Thoracic aorta (tissue), 2 donors: ENCODE data around the gene SLC4A1AP. TPM values are rescaled to one million over a fixed set of nuclear protein-coding genes. Genes with fewer than 3 reads are reported as not detected.
"Not testable (repeated sequence)": the region's sequence is repeated elsewhere in the genome, so short reads cannot be mapped to it uniquely, and the experiment has no call there.

ENCODE experiments used
- ATAC-seq: fragments of 150-250 bp; one replicate; pipeline ENCODE4 v1.8.0; 2017; ENCODE audit warnings: low read depth; ENCODE audit not compliant: insufficient number of reproducible peaks, low FRiP score
- DNase-seq: peaks from one replicate; pipeline ENCODE4 v3.0.0-alpha.2; 2020; ENCODE audit warnings: low spot score
- H3K27ac ChIP-seq, 2 donors: fragments of 200-600 bp; sonication (generic); 1 replicate in 1 of 2; 2 replicates in 1 of 2; pipeline ENCODE4 v1.5.1; 2016; ENCODE audit warnings: mild to moderate bottlenecking in 2 of 2, moderate library complexity in 2 of 2
- H3K27me3 ChIP-seq: fragments of 200-600 bp; sonication (generic); replicated peaks from 2 replicates; pipeline ENCODE4 v1.6.0; 2016; ENCODE audit warnings: mild to moderate bottlenecking; ENCODE audit not compliant: insufficient read depth
- H3K36me3 ChIP-seq: fragments of 200-600 bp; sonication (generic); one replicate; pipeline ENCODE4 v1.5.1; 2016
- H3K4me1 ChIP-seq, 2 donors: fragments of 200-600 bp; sonication (generic); 1 replicate in 1 of 2; 2 replicates in 1 of 2; pipeline versions ENCODE4 v1.5.1 to v1.6.0; 2016; ENCODE audit warnings: low read depth in 2 of 2, mild to moderate bottlenecking in 1 of 2; ENCODE audit not compliant: control insufficient read depth in 1 of 2
- H3K4me3 ChIP-seq: fragments of 200-600 bp; sonication (generic); 2 replicates; pipeline ENCODE4 v1.5.1; 2016; ENCODE audit warnings: mild to moderate bottlenecking
- H3K9me3 ChIP-seq: fragments of 200-600 bp; sonication (generic); 2 replicates; pipeline ENCODE4 v1.5.1; 2016
- total RNA-seq, 2 donors: library from RNA; depleted of rRNA; stranded (reverse); fragments of >200 nt; gene quantifications; one replicate each; pipeline versions ENCODE4 v1.1.0 to v1.2.3, GENCODE V29; 2016
- TF ChIP-seq, protein P1 (sequence below): fragments of 200-600 bp; sonication (generic); IDR thresholded peaks from one replicate; pipeline ENCODE4 v1.5.1; 2019; ENCODE audit warnings: antibody characterized with exemption

Gene SLC4A1AP
- total RNA-seq, 2 donors from 2014 or later = 19.8 to 23.7 TPM

DNA sequence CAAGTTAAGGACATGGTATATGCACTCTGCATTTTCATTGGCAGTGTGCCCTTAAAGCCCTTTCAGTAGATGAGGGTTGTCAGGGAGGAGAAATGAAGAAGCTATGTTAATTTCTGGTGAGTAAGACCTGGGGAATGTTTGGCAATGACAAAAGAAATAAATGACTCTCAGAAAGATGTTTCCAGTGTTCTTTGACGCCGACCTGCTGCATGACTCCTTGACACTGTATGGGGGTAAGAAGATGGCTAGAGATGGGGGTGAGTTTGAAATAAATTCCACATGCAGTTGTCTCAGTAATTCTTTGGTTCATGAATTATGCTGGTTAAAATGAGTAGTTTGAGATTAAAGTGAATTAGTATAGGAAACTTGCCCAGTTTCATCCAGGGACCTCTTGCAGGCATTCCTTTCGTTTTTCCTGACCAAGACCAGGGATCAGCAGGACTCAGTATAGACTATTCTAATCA, 40.7 kb upstream of the SLC4A1AP start:
- H3K4me1 ChIP-seq = peaks cover 0 to 4% of the 10 kb centered on the region in 2 donors
- DNase-seq = no peak
- no peak overlapping the region for H3K4me3 ChIP-seq
- H3K27me3 ChIP-seq = no peaks in the 10 kb centered on the region
- H3K9me3 ChIP-seq = no peaks in the 10 kb centered on the region
- peaks cover 25% of the 10 kb centered on the region for H3K36me3 ChIP-seq
- no peak for ATAC-seq
- TF ChIP-seq, protein P1, sequence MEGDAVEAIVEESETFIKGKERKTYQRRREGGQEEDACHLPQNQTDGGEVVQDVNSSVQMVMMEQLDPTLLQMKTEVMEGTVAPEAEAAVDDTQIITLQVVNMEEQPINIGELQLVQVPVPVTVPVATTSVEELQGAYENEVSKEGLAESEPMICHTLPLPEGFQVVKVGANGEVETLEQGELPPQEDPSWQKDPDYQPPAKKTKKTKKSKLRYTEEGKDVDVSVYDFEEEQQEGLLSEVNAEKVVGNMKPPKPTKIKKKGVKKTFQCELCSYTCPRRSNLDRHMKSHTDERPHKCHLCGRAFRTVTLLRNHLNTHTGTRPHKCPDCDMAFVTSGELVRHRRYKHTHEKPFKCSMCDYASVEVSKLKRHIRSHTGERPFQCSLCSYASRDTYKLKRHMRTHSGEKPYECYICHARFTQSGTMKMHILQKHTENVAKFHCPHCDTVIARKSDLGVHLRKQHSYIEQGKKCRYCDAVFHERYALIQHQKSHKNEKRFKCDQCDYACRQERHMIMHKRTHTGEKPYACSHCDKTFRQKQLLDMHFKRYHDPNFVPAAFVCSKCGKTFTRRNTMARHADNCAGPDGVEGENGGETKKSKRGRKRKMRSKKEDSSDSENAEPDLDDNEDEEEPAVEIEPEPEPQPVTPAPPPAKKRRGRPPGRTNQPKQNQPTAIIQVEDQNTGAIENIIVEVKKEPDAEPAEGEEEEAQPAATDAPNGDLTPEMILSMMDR = no peak
- H3K27ac ChIP-seq = no peak overlapping the region

DNA sequence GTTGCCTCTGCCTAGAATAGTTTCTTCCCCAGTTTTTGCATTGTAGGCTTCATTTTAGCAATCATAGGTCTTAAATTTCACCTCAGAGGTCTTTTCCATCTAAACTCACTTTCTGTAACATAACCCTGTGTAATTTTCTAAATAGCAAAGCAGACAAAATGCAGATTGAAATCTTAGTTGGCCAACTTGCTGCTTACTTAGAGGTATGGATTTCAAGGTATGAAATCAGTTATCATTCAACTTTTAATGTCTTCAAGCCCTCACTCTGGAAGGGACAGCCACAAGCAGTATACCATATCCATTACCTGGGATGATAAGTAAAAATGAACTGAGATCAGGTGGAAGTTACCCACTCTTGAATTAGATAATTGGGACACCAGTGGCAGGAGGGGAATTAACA, 38.7 kb upstream of the SLC4A1AP start:
- peaks cover 0 to 16% of the 10 kb centered on the region in 2 donors for H3K4me1 ChIP-seq
- no peaks in the 10 kb centered on the region for H3K27me3 ChIP-seq
- DNase-seq = no peak
- TF ChIP-seq, protein P1 = no peak
- no peak for ATAC-seq
- H3K9me3 ChIP-seq = no peaks in the 10 kb centered on the region
- no peak overlapping the region for H3K4me3 ChIP-seq
- peaks cover 16% of the 10 kb centered on the region for H3K36me3 ChIP-seq
- H3K27ac ChIP-seq = no peak overlapping the region

DNA sequence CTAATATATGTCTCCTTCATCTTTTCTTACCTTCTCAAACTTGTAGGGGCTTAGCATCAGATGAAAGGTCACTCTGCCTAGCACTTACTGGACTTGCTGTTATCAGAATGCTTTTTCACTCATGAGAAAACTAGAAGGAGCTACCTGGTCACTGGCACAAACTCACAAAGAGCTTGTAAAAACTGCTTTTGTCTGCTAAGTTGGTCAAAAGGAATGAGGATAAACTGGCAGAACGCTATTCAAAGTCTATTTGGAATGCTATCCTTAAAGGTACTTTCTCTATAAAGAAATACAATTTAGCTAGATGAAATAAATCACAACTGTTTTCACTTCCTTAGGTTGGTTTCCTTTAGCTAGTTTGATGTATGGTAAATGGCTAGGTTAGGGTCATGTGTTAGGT, 37.4 kb upstream of the SLC4A1AP start:
- not testable (repeated sequence) for H3K27ac ChIP-seq, ATAC-seq, H3K4me3 ChIP-seq, H3K27me3 ChIP-seq, DNase-seq, H3K36me3 ChIP-seq, H3K9me3 ChIP-seq
- peaks cover 0 to 18% of the 10 kb centered on the region in 2 donors for H3K4me1 ChIP-seq

DNA sequence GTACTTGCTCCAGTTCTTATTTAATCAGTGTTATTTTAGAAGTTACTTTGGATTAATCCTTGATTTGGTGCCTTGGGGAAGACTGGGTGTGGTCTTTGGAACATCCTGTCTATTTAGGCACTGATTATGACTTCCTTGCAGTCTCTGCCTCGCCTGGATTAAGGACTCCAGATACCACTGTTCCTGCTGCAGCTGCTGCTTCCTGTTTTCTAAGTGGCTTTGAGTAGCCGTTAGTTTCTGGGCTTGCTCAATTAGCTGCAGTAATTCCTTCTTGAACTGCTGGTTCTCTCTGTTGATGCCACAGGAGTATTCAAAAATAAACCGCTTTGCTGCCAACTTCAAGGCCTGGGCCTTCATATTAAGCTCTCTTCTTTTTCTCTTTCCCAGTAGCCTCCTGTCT, 36.8 kb upstream of the SLC4A1AP start:
- ATAC-seq, H3K27me3 ChIP-seq, H3K4me3 ChIP-seq, H3K27ac ChIP-seq, DNase-seq, H3K36me3 ChIP-seq, H3K9me3 ChIP-seq: not testable (repeated sequence)
- peaks cover 0 to 18% of the 10 kb centered on the region in 2 donors for H3K4me1 ChIP-seq

DNA sequence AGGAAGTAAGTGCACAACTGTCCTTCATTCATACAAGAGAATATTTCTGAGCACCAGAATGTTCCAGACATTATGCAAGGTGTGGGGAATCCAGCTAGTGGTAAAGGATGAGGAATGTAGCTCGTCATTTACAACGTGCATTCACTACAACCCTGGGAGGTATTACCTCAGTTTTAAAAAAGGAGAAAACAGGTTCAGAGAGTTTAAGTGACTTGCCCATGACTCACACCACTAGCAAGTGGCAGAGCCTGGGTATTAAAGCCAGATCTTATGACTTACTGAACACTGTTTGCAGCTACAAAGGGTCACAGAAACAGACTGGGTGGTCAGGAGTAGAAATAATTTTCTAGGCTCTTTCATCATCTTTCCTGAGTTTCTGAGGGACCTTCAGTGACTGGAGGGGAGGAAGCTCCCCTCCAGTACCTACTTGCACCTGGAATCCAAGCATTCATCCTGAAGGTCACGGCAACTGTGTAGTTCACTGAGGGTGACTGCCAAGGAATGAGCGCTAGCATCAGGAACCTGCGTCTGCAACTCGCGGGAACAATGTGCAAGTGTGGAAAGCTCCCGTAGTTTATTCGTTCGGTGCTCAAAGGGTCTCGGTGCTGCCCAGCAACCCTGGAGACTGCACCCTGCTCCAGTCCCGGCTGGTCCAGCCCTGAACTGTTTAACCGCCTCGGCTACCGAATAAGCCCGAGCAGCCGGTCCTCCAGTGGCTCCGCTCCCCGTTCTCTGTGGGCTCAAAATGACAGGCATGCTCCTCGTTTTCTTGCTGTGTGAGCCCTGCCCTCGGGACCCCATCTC, 35.5 kb upstream of the SLC4A1AP start:
- Histone ChIP-seq H3K4me3 (peak overlapping the region; percentile 89), H3K36me3 (no peaks in the 10 kb centered on the region), H3K27me3 (no peaks in the 10 kb centered on the region), H3K4me1 (peaks cover 0 to 18% of the 10 kb centered on the region in 2 donors), H3K27ac (peak overlapping the region; percentile 55 to 67), H3K9me3 (no peaks in the 10 kb centered on the region)
- ATAC-seq (no peak), DNase-seq (no peak)
- TF ChIP-seq, protein P1 = no peak

DNA sequence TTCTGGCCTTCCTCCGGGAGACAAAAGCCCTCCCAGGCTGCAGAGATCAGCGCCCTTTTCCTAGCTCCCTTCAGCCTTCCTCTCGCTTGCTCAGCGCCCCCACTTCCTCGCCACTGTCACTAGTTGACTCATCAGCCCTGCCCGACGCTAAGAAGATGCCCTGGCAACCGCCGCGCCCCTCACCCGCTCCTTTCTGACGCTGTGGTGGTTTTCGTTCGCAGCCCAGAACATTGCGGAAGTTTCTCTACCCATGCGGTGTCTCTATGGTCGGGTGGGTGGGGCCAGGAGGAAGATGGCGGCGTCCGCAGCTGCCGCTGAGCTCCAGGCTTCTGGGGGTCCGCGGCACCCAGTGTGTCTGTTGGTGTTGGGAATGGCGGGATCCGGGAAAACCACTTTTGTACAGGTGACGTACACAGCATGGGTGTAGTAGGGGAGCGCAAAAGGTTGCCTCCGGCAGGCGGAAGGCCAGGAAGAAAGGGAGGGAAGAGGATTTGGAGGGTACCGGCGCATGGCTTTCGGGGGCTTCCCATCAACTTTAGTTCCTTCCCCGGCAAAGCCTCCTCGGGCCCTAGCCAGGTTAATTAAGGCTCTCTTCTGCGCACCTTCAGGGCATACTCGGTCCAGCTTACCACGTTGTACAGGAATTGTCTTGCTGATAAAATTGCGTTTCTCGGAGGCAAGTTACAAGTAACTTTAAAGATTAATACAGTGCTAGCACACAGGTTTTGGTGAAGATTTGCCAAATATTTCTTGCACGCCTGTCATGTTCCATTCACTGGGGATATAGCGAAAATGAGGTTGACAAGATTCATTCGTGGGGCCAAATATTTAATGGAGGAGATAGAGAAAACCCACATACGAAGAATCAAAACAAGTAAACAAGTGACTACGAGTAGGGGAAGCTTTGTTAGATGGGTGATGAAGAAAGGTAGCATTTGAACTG, 34.7 kb upstream of the SLC4A1AP start, which contains the start of the genes CCDC121 and GPN1:
Gene CCDC121, minus strand, starts transcription at position 246 of the 943 bp plus-strand sequence. CDS start 1,213 bp downstream, outside the sequence.
Gene GPN1, plus strand, starts transcription at position 284 of the 943 bp plus-strand sequence. Its CDS starts 9 bp downstream, at position 293.
- ATAC-seq = peak; percentile 70
- peak; percentile 69 for DNase-seq
- H3K4me1 ChIP-seq = peaks cover 0 to 18% of the 10 kb centered on the region in 2 donors
- peak within 1 kb of the TSS; percentile 89 for H3K4me3 ChIP-seq
- TF ChIP-seq, protein P1 = no peak
- H3K27me3 ChIP-seq = no peaks in the 10 kb centered on the region
- H3K9me3 ChIP-seq = no peaks in the 10 kb centered on the region
- peak within 1 kb of the TSS; percentile 55 to 67 for H3K27ac ChIP-seq
- no peaks in the 10 kb centered on the region for H3K36me3 ChIP-seq

DNA sequence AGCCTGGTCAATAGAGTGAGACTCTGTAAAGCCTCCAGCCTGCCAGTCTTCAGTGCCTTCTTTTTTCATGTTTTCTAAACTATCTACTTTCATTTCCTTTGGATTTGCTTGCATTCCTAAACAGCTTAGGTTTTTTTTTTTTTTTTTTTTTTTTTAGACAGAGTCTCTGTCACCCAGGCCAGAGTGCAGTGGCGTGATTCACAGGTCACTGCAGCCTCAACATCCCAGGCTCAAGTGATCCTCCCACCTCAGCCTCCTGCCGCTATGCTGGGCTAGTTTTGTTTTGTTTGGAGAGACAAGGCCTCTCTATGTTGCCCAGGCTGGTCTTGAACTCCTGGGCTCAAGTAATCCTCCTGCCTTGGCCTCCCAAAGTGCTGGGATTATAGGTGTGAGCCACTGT, 33.4 kb upstream of the SLC4A1AP start:
- not testable (repeated sequence) for H3K9me3 ChIP-seq, H3K4me3 ChIP-seq, DNase-seq, H3K27me3 ChIP-seq, H3K27ac ChIP-seq, ATAC-seq
- Histone ChIP-seq H3K36me3 (peaks cover 11% of the 10 kb centered on the region), H3K4me1 (peaks cover 0 to 18% of the 10 kb centered on the region in 2 donors)
